Neural progenitor cell (in vitro differentiated cells): ENCODE measurements around the gene NTRK1.

Experiments
- CTCF ChIP-seq: fragments of 200-600 bp; sonication (generic); IDR thresholded peaks from 2 replicates; pipeline ENCODE4 v1.5.1; 2017; ENCODE audit warnings: antibody characterized with exemption, mild to moderate bottlenecking
- EZH2 ChIP-seq: fragments of 200-600 bp; sonication (generic); IDR thresholded peaks from 2 replicates; pipeline ENCODE4 v1.6.1; 2017; ENCODE audit warnings: antibody characterized with exemption, mild to moderate bottlenecking, moderate library complexity

GRCh38 chr1:156815961-156816422, 44.7 kb upstream of the NTRK1 start:
- TF ChIP-seq CTCF, result no peak
- TF ChIP-seq EZH2, result no peak
